Activated T-cell treated with anti-CD3 and anti-CD28 coated beads for 48 hours (primary cell): Measurements from ENCODE around the gene KLHL3.

Experiments
- DNase-seq: peaks from one replicate; pipeline ENCODE4 v3.0.0-alpha.2; 2020; ENCODE audit warnings: low read depth

KLHL3 gene

GRCh38 chr5:137747848-137748247 is 12.0 kb upstream of the KLHL3 start:
- DNase-seq = no peak

DNA sequence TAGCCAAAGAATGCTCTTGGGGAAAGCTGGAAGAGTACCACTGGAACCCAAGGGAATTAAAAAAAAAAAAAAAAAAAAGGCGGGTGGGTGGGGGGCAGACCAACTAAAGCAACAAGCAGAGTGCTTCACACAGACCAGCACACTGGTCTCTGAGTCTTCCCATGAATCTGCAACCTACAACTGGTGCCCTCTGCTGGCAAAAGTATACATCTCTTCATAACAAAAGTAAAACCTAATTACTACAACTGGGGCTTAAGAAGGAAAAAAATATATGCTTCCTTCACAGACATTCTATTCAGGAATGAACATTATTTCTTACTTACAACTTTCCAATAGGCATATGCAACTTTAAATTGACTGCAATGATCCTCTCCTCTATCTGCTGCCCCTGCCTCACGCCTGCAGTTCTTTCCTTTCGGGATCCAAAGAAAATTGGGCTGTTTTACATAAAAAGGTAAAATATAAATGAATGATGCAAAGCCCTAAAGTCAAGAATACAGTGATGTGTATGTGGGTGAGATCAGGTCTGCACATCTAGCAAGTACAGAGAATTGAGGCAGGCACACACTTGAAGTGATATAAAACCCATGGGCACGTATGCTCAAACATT is 7.2 kb upstream of the KLHL3 start:
- DNase-seq = peak; percentile 19

DNA sequence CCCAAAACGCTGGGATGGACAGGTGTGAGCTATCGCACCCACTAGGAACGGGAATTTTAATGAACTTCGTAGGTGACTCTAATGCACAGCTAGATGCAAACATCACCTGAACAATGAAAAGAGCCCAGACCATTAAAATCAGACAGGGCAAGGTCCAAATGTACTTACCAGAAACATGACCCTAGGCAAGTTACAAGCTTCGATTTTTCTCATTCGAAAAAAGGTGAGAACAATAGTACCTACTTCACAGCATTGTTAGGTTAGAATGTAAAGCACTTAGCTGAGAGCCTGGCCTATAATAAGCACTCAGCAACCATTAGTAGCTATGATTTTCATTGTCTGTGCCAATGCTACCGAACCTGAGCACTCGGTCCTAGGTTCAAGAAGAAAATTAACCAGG is 5.8 kb upstream of the KLHL3 start:
- no peak for DNase-seq

GRCh38 chr5:137739737-137740136 is 3.8 kb upstream of the KLHL3 start:
- no peak for DNase-seq

DNA sequence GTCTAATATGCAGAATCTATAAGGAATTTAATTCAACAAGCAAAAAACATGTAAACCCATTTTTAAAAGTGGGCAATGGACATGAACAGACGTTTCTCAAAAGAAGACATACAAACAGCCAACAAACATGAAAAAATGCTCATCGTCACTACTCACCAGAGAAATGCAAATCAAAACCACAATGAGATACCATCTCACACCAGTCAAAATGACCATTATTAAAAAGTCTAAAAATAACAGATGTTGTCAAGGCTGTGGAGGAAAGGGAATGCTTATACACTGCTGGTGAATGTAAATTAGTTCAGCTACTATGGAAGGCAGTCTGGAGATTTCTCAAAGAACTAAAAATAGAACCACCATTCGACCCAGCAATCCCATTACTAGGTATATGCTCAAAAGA is 3.1 kb upstream of the KLHL3 start:
- no peak for DNase-seq

- DNase-seq = peak; percentile 21
Observed at GRCh38 chr5:137737349-137738131, 1.7 kb upstream of the KLHL3 start.

DNA sequence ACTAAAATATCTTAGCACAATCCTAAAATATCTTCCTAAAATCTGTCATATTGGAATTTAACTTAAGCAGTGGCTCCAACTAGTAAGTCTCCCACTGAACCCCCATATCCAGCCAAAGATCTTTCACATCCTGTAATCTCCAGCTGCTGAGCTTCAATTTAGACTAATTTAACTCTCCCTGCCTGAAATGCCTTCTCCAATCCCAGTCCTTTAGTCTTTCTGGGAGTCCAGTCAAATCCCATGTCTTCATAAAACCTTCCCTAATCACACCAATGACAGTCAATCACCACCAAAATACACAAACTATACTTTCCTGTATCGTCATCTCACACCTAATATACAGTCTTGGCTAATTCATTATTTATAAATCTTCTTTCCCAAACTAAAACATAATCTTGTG is 607 bp upstream of the KLHL3 start:
- DNase-seq = no peak

DNA sequence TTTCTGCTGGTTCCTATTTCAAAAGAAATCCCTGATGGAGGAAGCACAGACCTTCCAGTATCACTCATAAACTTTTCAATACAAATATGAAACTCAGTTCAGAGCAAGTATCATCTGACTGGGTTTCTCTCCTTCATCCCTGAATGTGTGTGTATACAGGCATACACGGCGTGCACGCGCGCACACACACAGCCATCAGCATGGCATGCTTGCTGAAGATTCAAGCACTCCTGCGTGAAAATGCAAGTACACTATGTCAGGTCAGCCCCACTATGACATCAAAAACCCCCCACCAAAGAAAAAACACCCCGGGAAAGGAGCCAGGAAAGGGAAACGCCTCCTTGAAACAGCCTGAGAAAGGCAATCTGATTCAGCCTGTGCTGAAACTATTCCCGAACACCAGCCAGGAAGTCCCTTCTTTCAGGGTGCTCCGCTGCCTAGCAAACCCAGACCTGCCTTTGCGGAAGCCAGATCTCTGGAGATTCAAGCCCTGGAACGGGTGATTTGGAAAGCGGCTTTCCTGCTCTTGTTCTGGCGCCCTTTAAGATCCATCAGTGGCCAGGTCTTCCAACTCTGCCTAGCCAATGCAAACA is 831 bp downstream of the KLHL3 start:
- DNase-seq = no peak

GRCh38 chr5:137734331-137734730 is 1.6 kb downstream of the KLHL3 start:
- no peak for DNase-seq

GRCh38 chr5:137733922-137734321 is 2.0 kb downstream of the KLHL3 start:
- DNase-seq = no peak

DNA sequence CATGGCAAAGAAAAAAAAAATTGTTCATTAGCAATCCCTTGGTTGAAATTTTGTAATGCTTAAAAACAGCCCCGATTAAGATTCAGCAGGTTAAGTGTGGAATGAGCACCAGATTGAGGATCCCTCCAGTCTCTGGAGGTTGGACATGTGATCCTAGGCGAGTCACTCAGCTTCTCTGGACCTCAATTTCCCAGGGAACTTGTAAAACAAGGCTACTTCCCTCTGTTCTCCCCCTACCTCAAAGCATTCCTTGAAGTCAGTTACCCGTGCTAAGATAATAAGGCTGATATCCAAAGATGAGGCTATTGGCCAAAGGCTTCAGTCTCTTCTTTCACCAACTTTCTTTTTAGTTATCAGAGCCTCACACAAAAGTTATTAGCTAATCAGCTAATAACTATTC is 2.9 kb downstream of the KLHL3 start:
- no peak for DNase-seq

GRCh38 chr5:137731176-137731575 is 4.7 kb downstream of the KLHL3 start:
- no peak for DNase-seq

DNA sequence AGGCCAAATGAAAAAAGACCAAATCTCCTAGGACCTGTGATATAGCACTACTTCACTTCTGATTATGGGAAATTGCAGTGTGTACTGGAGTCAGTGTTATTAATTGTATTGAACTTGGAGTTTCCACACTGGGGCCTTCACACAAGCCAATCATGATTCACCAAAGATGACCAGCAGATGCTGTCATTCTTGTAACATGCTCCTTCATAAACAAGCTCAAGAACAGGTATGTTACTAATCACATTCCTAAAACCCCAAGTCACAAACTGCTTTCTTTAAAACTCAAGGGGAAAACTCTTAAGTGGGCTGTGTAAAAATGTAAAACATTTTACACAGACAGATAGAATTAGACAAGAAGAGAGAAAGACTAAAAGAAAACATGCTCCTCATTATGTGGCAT is 5.6 kb downstream of the KLHL3 start:
- DNase-seq = no peak

GRCh38 chr5:137728048-137728447 is 7.8 kb downstream of the KLHL3 start:
- no peak for DNase-seq

GRCh38 chr5:137727623-137728022 is 8.3 kb downstream of the KLHL3 start:
- no peak for DNase-seq

DNA sequence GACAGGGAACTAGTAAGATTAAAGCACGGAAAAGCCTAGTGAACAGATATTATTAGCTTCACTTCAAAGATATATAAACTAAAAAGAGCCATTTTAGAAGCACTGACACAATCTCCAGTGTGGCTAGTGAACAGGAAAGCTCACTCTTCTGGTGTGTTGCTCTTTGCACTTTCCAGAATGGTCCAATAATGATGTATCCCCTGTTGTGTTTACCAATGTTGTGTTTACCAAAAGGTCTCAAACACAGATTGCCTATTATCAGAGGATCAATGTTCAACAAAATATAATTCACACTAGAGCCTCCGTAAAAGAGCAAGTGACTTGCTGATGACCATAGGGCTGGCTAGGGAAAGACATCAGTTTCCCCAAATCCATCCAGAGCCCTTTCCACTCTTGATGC is 11.6 kb downstream of the KLHL3 start:
- no peak for DNase-seq

DNA sequence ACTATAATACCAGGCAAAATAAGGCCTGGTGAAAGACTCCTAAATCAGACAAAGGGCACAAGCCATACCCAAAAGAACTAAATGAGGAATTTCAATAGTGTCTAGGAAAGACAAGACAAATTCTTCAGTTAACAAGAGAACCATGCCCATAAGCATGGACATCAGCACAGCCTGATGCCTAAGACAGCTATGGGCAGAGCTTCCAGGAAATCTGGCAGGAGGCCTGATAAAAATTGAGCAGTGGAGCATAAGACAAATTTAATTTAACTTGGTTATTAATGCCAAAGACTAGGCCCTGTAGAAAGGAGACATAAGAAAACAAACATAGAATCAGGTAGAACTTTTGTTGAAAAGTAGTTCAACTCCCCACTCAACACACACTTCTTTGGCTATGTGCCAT is 17.3 kb downstream of the KLHL3 start:
- no peak for DNase-seq

DNA sequence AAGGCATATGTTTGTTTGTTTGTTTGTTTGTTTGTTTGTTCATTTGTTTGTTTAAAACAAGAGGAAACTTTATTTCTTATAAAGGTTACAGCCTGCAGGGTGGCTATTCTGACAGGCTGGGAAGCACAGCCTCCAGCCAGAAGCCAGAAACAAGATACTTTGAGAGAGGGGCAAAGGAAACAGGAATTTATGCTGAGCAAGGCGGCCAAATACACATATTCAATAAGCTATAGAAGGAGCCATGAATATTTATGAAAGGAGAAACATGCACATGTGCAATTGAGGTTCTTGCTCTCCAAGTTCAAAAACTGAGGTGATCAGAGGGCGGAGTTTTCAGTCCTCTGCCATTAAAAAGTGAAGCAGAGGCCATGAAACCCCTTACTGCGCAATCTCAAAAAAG is 19.6 kb downstream of the KLHL3 start:
- DNase-seq = no peak

DNA sequence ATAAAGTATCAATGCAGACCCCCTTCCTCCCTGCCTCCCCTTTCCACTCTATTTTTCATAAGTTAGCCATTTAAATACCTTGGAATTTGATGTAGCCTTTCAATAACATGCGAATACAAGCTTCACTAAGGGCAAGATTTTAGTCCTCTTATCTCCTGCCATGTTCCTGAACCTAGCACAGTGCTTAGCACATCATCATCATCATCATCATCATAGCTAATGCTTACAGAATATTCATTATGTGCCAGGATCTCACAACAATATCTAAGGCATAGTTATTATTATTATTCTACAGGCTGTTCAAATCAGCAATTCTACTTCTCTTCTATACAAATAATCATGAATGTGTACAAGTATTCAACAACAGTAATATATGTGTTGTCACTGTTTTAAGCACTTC is 20.4 kb downstream of the KLHL3 start:
- no peak for DNase-seq

DNA sequence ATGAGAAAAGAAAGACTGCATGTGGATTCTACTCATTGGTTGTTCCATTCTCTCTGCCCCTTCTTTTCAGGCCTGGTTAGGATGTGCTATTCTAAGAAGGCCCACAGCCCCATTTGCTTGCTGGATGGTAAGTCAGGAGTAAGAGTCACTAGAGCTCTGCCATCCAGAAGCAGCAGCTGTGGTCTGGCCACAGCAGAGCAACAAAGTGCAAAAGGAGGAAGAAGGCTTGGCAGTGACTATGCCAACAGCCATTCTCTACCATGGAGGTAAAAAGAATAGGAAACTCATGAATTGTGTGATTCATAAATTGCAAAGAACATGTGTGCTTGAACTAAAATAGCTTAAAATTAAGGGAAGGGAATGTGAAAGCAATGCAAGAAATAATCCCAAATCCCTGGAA is 20.9 kb downstream of the KLHL3 start:
- no peak for DNase-seq

DNA sequence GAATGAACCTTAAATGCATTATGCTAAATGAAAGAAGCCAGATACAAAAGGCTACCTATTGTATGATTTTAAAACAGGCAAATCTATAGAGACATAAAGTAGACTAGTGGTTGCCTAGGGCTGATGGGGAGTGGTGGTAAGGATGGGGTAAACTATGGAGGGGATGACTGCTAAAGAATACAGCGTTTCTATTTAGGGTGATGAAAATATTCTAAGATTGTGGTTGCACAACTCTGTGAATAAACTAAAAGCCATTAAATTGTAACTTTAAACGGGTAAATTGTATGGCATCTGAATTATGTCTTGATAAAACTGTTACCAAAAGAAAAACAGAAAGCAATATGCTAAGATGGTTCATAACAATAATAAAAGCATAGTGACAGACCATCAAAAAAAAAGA is 21.4 kb downstream of the KLHL3 start:
- no peak for DNase-seq

DNA sequence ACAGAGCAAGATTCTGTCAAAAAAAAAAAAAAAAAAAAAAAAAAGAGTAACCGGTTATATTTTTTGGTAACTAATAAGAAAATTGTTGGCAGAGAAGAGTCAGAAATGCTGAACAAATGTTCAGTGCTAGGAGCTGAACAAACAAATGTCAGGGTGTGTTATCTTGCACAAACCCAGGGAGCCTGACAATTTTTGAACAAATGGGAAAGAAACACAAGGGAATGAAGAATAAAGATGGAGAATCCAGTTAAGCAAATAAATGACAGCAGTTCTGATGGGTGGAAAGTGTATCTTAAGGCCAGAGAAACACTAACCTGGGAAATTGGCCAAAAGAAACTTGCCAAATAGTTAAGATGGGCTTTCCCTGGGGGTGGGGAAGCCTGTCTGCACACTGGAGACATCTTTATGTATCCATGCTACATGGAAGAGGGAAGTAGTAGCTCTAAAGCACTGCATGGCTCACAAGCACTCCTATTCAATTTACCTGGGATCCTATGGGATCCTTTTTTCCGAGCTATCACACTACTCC is 23.7 kb downstream of the KLHL3 start:
- no peak for DNase-seq

GRCh38 chr5:137710086-137710485 is 25.8 kb downstream of the KLHL3 start:
- DNase-seq = no peak
